Sigmoid colon (tissue), 7 donors: ENCODE data around the gene GANAB. TPM values are rescaled to one million over a fixed set of nuclear protein-coding genes. Genes with fewer than 3 reads are reported as not detected.

Experiments
- DNase-seq: peaks from one replicate; pipeline ENCODE4 v3.0.0-alpha.2; 2019
- H3K27ac ChIP-seq, 4 donors: fragments of 200-600 bp; sonication (generic); one replicate each; pipeline ENCODE4 v1.5.1; 2016 to 2019; ENCODE audit warnings: mild to moderate bottlenecking in 1 of 4
- H3K27me3 ChIP-seq, 3 donors: fragments of 200-600 bp; sonication (generic); one replicate each; pipeline ENCODE4 v1.5.1; 2019; ENCODE audit warnings: mild to moderate bottlenecking in 1 of 3
- H3K36me3 ChIP-seq, 4 donors: fragments of 200-600 bp; sonication (generic); one replicate each; pipeline ENCODE4 v1.5.1; 2016 to 2019
- H3K4me1 ChIP-seq, 4 donors: fragments of 200-600 bp; sonication (generic); one replicate each; pipeline ENCODE4 v1.5.1; 2017 to 2019
- H3K4me3 ChIP-seq, 4 donors: fragments of 200-600 bp; sonication (generic); one replicate each; pipeline ENCODE4 v1.5.1; 2017 to 2019; ENCODE audit warnings: mild to moderate bottlenecking in 2 of 4, moderate library complexity in 1 of 4
- H3K9me3 ChIP-seq, 4 donors: fragments of 200-600 bp in 3 of 4; sonication (generic) in 3 of 4; one replicate each; pipeline versions ENCODE4 v1.5.1 to v1.6.1; 2013 to 2019
- CTCF ChIP-seq, 4 experiments: fragments of 450-650 bp in 3 of 4; fragments of 200-600 bp in 1 of 4; IDR thresholded peaks; one replicate each; pipeline ENCODE4 v1.5.1; 2016 to 2019; ENCODE audit warnings: antibody characterized with exemption in 4 of 4, mild to moderate bottlenecking in 3 of 4, moderate library complexity in 2 of 4
- EP300 ChIP-seq, 4 donors: sonication (generic); formaldehyde crosslinking; IDR thresholded peaks; one replicate each; pipeline ENCODE4 v1.6.1; 2017; ENCODE audit warnings: antibody characterized with exemption in 4 of 4
- POLR2A ChIP-seq, 2 donors: fragments of 450-650 bp; IDR thresholded peaks; one replicate each; pipeline ENCODE4 v1.6.1; 2016; ENCODE audit warnings: antibody characterized with exemption in 2 of 2, mild to moderate bottlenecking in 2 of 2, moderate library complexity in 2 of 2
- POLR2AphosphoS5 ChIP-seq, 4 donors: sonication (generic); formaldehyde crosslinking; IDR thresholded peaks; one replicate each; pipeline ENCODE4 v1.6.1; 2017; ENCODE audit warnings: antibody characterized with exemption in 4 of 4
- WGBS, 2 donors: extraction: QIAGEN DNeasy Blood & Tissue Kit; methylation state at CpG; one replicate each; pipeline ENCODE4 v1.1.7; 2013; 5-methylcytosine and 5-hydroxymethylcytosine counted together
- intact Hi-C: fragments of 100-400 bp; cut with DNase I; formaldehyde crosslinking; loops from one replicate; pipeline ENCODE4 v1.15.1; 2023
- polyA plus RNA-seq, 3 donors: library from polyadenylated mRNA; stranded (reverse); fragments of 200-250 nt; gene quantifications; one replicate each; pipeline ENCODE4 v1.2.3, GENCODE V29; 2013
- total RNA-seq, 4 donors: library from RNA; depleted of rRNA; stranded (reverse); fragments of >200 nt; gene quantifications; one replicate each; pipeline ENCODE4 v1.1.0, GENCODE V29; 2016
- donor health status: healthy with polysubstance abuse.
- donor health status: Bipolar disorder and iron deficiency.
- donor health status: healthy.

Gene GANAB
- total and polyA plus RNA-seq, 7 donors, result 12.6 to 163 (median 74.7) TPM

GRCh38 chr11:62580959-62581715, 65.3 kb downstream of the GANAB start:
- intact Hi-C loops, result no loop called here
- Histone ChIP-seq H3K4me3 (no peak overlapping the region), H3K9me3 (no peaks in the 10 kb centered on the region), H3K4me1 (peaks cover 0 to 9% (median 1%) of the 10 kb centered on the region in 4 donors), H3K27ac (no peak overlapping the region), H3K27me3 (no peaks in the 10 kb centered on the region), H3K36me3 (peaks cover 0 to 88% (median 25%) of the 10 kb centered on the region in 4 donors)
- TF ChIP-seq POLR2AphosphoS5 (IDR thresholded peaks at IDR 0.05) (no peak), CTCF (IDR thresholded peaks at IDR 0.05) (no peak), EP300 (IDR thresholded peaks at IDR 0.05) (no peak), POLR2A (IDR thresholded peaks at IDR 0.05) (no peak)
- 95 to 97% methylated on average over 18 of the region's 18 CpGs for WGBS, 2 donors
- DNase-seq, result no peak

- Histone ChIP-seq H3K4me1 (peaks cover 0 to 28% (median 18%) of the 10 kb centered on the region in 4 donors), H3K4me3 (no peak overlapping the region), H3K9me3 (no peaks in the 10 kb centered on the region), H3K27me3 (no peaks in the 10 kb centered on the region), H3K27ac (no peak overlapping the region), H3K36me3 (peaks cover 0 to 74% (median 21%) of the 10 kb centered on the region in 4 donors)
- TF ChIP-seq POLR2A (IDR thresholded peaks at IDR 0.05) (no peak), CTCF (IDR thresholded peaks at IDR 0.05) (no peak), EP300 (IDR thresholded peaks at IDR 0.05) (no peak), POLR2AphosphoS5 (IDR thresholded peaks at IDR 0.05) (no peak)
- intact Hi-C loops, result no loop called here
- WGBS, 2 donors, result 93 to 98% methylated on average over 2 of the region's 2 CpGs
- DNase-seq, result no peak
Measured at GRCh38 chr11:62579252-62579651, 67.2 kb downstream of the GANAB start.

- Histone ChIP-seq H3K27me3 (no peaks in the 10 kb centered on the region), H3K4me1 (peaks cover 0 to 28% (median 18%) of the 10 kb centered on the region in 4 donors), H3K4me3 (no peak overlapping the region), H3K27ac (no peak overlapping the region), H3K9me3 (no peaks in the 10 kb centered on the region), H3K36me3 (peaks cover 0 to 67% (median 21%) of the 10 kb centered on the region in 4 donors)
- DNase-seq, result no peak
- intact Hi-C loops, result no loop called here
- 97% methylated on average over 11 of the region's 11 CpGs for WGBS, 2 donors
- TF ChIP-seq EP300 (IDR thresholded peaks at IDR 0.05) (no peak), POLR2AphosphoS5 (IDR thresholded peaks at IDR 0.05) (no peak), POLR2A (IDR thresholded peaks at IDR 0.05) (no peak), CTCF (IDR thresholded peaks at IDR 0.05) (no peak)
Measured at GRCh38 chr11:62578541-62578940, 67.9 kb downstream of the GANAB start.

- Histone ChIP-seq H3K4me3 (no peak overlapping the region), H3K9me3 (no peaks in the 10 kb centered on the region), H3K27me3 (no peaks in the 10 kb centered on the region), H3K27ac (peak overlapping the region; percentile 24 to 94 (median 93)), H3K36me3 (peaks cover 0 to 63% (median 22%) of the 10 kb centered on the region in 4 donors), H3K4me1 (peaks cover 0 to 37% (median 29%) of the 10 kb centered on the region in 4 donors)
- DNase-seq, result no peak
- WGBS, 2 donors, result 58 to 77% methylated on average over 12 of the region's 12 CpGs
- TF ChIP-seq EP300 (IDR thresholded peaks at IDR 0.05) (no peak), POLR2AphosphoS5 (IDR thresholded peaks at IDR 0.05) (peak in 1 of 4 donors; percentile 35)
- intact Hi-C loops, result no loop called here
Measured at GRCh38 chr11:62577046-62577714, 69.2 kb downstream of the GANAB start.

- peak overlapping the region; percentile 91 to 94 (median 93) for H3K27ac ChIP-seq
- WGBS, 2 donors, result 92 to 93% methylated on average over 14 of the region's 14 CpGs
Measured at GRCh38 chr11:62575837-62576236, 70.6 kb downstream of the GANAB start.

More at GRCh38 chr11:62575837-62576236, 70.6 kb downstream of the GANAB start:
- H3K9me3 ChIP-seq, result no peaks in the 10 kb centered on the region
- no peak for TF ChIP-seq CTCF (IDR thresholded peaks at IDR 0.05)
- TF ChIP-seq POLR2A (IDR thresholded peaks at IDR 0.05), result no peak
- no peak for TF ChIP-seq POLR2AphosphoS5 (IDR thresholded peaks at IDR 0.05)
- TF ChIP-seq EP300 (IDR thresholded peaks at IDR 0.05), result no peak
- peaks cover 0 to 41% (median 35%) of the 10 kb centered on the region in 4 donors for H3K4me1 ChIP-seq
- peak overlapping the region in 1 of 4 donors; percentile 64 for H3K4me3 ChIP-seq
- H3K36me3 ChIP-seq, result peaks cover 0 to 63% (median 29%) of the 10 kb centered on the region in 4 donors
- intact Hi-C loops, result loop anchor here (2.0 kb wide), 1 partner anchor 15 kb away; the partner anchor contains the start of gene TUT1
- no peaks in the 10 kb centered on the region for H3K27me3 ChIP-seq
- DNase-seq, result no peak
